Activated naive CD4-positive, alpha-beta T cell treated with anti-CD3 and anti-CD28 coated beads, Interleukin-2, amount 50 U/mL, for 16 hours (primary cell): ENCODE data around the gene CES2.
A peak's percentile ranks its signal among the peaks of the same experiment; 100 is the strongest.

Experiments
- DNase-seq: peaks from one replicate; pipeline ENCODE4 v3.0.0-alpha.2; 2020

Gene CES2

DNA sequence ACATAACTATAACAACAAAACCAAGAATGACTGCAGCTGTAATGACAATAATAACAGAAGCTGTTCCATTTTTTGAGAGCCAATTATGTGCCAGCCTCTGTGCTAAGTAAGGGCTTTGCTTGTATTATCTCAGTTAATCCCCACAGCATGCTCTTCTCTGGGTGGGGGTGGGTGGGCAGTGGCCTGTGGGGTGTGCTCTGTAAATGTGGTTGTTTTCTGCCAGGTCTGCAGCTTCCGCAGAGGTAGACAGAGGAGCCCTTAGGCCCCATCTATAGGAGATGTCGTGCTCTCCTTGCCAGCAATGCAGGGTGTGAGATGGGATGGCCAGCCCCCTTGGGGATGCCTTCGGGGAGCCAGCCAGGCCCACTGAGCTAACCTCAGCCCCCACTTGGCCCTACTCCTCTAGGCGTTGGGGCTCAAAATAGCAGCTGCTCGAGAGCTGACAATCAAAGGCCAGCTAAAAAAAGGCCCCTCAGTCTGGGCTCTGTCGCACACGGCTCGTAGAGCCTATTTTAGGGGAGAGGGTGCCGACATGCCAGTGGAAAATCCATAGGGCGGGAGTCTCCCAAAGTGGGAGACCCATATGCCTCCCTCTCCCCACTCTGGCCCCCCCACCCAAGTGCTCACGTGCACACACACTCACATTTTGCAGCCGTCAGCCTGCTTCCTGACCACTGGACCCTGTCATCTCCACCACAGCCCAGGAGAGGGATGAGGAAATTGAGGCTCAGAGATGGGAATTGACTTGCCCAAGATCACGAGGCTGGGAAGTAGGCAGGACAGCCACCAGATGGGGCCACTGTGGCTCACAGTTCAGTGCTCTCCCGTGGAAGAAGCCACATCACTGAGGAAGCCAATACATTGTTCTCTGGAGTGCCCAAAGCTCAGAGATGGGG is 32.4 kb upstream of the CES2 start:
- no peak for DNase-seq

DNA sequence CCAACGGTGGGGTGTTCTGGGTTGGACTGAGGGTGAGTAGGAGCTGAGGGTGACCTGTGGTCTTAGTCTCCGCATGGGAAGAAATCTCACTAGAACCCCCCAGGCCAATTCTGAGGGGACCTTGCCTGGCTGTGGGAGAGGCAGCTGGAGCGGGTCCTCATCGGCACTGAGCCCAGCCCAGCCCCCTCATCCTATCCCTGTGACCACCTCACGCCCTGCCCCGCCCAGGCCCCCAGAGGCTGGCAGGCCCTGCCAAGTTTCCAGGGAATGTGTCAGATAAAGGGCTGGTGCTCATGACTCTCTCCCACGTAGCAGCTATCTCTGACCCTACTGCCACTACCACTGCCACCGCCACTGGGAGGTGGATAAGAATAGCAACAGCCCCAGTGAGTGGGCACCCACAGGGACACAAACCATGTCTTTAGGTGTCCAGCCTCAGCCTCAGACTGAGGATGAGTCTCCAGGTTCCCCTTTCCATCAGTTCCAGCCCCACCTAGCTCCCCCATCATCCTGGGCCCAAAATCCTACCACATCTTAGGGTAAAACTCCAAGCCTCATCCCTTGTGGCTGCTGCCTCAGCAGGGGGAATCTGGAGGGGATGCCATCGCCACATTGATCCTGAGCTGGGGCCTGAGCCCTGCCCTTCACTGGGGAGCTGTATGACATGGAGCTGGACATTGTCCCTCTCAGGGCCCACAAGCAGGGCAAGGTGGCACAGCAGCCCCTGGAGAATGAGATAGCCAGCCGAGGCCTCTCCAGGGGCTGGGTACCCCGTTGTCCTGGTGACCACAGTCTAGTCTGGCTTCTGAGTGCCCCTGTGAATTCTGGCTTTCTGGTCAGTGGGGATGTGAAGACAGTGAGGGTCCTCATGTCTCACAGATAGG is 31.5 kb upstream of the CES2 start:
- DNase-seq: no peak

DNA sequence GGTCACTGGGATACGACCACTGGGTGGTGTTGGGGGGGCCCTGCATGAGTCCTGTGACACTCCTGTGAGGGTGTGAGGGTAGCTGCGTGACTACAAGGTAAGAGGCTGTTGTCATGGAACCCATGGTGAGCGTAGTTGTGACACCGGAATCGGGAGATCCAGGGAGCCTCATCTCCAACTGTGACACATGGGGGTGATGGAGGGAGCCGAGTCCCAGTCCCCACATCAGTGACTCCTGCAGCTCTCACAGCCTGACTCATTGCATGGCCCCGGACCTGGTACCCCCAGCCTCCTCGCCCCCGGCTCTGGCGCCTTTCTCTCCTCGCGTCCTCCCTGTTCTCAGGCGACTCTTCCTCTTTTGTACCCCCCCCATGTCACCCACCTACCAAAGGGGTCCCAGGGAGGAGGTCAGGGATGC is 30.9 kb upstream of the CES2 start:
- no peak for DNase-seq

DNA sequence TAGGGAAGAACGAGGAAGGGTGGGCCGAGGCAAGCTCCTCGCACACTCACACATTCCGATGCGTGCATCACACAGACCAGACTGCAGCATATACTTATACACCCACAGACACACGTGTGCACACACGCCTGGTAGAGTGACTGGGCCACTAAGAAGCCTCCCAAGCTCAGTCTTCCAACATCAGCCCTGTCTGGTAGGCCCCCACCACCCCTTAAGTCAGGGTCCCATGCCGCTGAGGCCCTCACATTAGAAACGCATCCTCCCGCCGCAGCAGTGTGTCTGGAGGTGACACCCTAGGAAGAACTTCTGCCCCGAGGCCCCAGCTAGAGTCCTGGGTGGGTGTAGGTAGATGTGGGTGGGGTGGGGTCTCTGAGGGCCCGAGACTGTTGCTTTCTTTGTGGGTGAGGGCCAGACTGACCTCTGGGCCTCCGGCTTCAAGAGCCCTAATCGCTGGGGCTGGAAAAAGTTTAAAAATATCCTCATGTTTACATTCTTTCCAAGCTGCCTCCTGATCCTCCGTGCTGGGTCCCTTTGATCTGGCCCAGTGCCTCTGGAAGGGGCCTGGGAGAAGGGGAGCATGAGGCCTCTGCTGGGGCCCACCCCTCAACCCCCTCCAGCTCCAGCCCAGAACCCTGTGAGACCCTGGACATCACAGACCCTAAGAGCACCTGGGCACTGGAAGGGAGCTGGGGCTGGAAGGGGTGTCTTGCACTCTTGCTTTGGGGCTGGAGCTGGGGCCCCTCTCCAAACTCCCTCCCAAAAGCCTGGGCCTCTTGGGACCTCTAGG is 30.3 kb upstream of the CES2 start:
- DNase-seq: no peak

DNA sequence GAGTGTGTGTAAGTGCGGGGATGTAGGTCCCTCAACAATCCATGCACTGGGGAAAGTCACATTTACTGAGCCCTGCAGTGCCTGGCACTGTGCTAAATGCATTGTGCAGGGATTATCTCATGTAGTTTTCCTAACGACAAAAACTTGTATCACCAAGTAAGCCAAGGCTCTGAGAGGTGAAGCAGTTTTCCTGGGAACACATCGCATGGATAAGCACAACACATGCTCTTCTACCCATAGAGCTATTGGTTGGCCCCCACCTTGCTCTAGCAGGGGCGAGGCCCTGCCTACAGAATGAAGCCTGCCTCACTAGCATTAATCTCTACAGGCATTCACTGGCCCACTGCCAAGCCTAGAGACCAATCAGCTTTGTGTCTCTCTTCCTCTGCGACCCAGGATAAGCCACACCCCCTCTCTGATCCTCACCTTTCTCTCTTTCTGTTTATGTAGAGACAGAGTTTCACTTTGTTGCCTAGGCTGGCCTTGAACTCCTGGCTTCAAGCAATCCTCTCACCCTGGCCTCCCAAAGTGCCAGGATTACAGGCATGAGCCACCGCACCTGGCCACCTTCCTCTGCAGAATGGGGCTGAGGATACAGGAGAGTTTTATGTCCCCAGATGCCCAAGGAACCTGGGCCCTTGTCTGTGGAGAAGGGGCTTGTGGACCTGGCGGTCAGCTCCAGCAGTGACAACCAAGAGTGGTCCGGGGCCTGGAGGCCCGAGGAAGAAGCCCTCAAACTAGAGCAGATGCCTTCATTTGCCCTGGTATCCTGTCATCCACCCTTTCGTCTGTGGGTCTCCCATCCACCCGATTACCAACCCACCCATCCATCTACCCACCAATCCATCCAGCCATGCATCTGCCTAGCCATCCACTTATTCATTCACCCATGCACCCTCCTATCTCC is 29.4 kb upstream of the CES2 start:
- DNase-seq: peak; percentile 46

DNA sequence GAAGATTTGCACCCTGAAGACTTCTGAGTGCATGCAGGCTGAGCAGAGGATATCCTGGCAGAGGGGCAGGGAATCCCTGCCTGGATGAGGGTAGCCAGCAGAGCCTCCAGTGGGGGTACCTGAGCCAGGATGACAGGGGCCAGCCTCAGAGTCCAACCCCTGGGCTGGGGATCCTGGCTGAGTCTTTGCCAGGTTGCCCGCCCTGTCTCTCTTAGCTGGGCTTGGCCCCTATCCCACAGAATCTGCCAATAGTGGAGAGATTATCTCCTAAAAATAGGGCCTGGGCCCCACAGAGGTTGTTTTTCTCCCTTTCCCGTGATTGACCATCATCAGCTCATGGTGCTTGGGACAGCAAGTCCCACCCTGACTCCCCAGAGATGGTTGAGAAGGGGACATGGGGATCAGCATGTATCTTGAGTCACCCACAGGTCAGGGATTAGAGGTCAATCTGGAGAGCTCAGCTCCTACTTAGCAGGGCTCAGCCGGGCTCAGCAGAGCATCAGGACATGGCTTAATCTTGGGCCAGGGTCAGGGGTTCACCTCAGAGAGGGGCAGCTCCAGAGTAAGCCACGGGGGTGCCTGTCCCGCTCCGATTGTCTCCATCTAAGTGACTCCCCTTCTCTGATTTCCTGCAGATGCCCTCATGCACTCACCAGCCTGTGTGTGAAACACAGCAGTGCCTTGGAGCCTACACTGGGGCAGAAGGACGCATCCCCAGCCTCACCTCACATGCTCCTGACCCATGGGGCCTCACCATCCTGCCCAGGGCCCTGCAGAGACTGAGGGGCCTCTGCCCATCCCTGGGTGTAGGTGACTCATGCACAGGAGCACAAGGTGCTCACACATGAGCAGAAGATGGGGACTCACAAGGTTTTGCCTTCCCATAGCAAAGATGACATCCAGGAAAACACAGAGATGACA is 28.1 kb upstream of the CES2 start:
- DNase-seq: no peak

GRCh38 chr16:66908116-66908515 is 27.2 kb upstream of the CES2 start:
- DNase-seq: no peak

DNA sequence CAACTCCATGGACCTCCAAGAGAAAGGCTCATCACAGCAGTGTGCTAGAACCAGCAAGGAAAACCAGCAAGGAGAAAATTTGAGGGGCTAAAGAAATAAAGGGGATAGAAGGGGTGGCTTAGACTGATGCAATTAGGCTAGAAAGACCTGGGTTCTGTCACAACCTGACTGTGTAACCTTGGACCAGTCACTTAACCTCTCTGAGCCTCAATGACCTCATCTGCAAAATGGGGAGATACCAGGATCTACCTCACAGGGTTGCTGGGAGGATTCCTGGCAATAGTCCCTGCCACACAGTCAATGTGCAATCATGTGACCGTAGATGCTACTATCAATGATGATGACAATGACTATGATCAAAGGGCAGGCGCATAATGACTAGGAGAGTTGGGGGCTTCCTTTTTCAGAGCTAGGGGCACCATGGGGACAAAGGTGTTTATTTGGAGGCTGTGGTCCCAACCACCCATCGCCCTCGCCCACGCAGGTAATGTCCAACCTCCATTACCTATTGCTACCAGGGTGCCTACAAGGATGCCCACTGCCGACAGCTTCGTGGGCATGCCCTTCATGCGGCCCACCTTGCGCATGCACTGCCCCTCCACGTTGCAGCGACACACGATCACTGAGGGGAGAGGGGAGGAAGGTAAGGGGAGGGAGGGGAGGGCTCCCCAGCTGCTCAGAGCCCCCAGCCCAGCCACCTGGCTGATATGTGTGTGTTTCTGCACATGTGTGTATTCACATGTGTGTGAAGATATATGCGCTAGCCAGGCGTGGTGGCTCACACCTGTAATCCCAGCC is 26.4 kb upstream of the CES2 start:
- DNase-seq: no peak

- no peak for DNase-seq
Observed at GRCh38 chr16:66910175-66910940, 25.0 kb upstream of the CES2 start.

DNA sequence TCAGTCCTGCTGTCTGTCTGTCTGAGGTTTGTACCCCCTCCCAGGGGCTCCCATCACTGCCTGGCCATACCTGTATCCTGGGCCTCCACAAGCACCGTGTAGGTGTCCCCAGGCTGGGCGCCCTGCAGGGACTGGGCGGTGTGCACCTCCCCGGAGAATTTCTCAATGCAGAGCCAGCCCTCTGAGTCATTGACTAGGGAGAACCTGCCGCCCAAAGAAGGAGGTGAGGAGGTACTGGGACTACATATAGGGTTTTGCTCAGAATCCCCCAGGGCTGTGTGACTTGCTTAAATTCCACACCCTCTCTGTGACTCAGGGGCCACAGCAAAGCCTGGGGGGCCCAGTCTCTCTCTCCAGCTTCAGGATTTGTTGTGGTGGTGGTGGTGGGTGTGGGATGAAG is 24.2 kb upstream of the CES2 start:
- no peak for DNase-seq

GRCh38 chr16:66911801-66912200 is 23.5 kb upstream of the CES2 start:
- DNase-seq: no peak

DNA sequence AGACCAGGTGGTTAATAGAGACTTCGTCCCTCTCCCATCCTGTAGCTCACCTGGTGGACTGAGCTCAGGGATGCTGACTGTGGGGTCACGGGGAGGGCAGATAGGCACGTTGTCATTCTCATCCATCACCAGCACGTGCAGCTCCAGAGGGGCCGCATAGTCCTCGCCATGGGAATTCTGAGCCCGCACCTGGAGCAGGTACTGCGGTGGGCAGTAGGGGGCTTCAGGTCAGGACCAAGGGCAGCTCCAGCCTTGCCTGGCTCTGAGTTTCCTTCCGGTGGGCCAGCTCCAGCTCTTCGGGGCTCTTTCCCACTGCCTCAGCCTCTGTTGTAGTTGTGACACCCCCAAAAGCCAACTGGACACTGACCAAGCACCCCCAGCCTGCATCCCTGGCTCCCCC is 22.2 kb upstream of the CES2 start:
- DNase-seq: no peak

DNA sequence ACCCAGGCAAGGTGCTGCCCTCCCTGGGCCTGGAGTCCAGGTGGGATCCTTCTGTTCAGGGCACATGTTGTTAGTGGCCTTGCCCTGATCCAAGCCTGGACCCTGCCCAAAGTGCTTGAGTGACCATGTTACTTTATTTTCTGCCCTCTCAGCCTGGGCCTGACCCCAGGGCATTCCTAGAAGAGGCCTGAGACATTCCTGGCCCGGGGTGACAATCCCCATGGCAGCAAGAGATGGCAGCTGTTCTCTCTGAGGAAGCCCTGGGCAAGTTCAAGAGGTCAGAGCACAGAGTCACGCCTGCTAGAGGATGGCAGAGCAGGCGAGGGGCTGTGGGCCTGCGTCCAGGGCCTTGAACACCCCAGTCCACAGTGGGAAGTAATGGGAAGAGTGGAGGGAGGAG is 21.6 kb upstream of the CES2 start:
- DNase-seq: no peak

GRCh38 chr16:66914541-66914940 is 20.8 kb upstream of the CES2 start:
- no peak for DNase-seq

- no peak for DNase-seq
Observed at GRCh38 chr16:66915041-66915440, 20.3 kb upstream of the CES2 start.

- DNase-seq: no peak
Observed at GRCh38 chr16:66916518-66916917, 18.8 kb upstream of the CES2 start.

DNA sequence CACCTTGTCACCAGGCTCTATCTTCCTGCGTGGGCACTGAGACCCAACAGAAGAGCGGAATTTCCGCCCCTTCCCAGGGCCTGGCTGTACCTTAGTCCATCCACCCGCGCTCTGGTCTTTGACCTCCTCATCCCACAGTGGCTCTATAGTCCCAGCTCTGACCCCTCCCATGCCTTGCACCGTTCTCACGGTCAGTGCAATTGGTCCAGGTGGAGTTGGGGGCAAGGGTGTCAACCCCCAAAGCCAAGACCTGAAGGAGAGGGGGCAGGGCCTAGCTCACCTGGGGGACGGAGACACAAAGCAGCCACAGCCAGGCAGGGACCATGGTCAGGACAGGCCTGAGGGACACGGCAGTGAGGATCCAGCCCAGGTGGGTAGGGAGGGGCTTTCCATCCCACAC is 17.6 kb upstream of the CES2 start:
- no peak for DNase-seq

GRCh38 chr16:66918355-66918754 is 17.0 kb upstream of the CES2 start:
- DNase-seq: no peak
